GM18867 (cell line): ENCODE measurements around the gene DCP1B.

ENCODE experiments used
- ATAC-seq: cut with Tn5 transposase; IDR thresholded peaks from one replicate; pipeline ENCODE4 v1.9.1; 2021; ENCODE audit warnings: mild to moderate bottlenecking, moderate library complexity; ENCODE audit not compliant: unreplicated experiment

DCP1B gene

DNA sequence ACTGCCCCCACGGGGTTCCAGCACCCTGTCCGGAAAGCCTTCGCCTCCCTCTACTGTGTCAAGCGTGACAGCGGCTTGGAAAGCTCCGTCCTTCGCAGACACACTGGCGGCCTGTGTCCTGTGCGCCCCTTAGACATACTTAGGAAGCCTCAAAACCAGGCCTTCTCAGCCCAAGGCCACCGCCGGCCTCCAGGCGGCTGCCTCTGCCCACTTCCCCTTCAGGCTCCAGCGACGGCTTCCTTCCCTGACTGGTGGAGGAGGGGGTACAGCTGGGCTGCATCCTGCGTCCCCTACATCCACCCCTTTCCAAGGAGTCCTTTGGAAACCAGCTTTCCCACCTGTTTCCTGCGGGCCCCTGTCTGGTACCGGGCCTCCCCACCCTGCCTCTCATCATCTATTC, 83.3 kb downstream of the DCP1B start:
- ATAC-seq = no peak

DNA sequence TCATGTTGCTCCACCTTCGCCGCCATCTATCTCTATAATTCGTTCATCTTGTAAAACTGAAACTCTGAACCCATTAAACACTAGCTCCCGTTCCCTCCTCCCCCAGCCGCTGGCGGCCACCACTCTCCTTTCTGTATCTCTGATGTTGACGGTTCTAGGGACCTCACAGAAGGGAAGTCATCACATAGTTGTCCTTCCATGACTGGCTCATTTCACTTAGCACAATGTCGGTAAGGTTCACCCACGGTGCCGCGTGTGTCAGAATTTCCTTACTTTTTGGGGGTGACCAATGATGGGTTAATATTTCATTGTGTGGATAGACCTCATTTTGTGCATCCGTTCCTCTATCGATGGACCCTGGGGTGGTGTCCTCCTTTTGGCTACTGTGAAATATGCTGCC, 83.8 kb downstream of the DCP1B start:
- ATAC-seq = no peak

DNA sequence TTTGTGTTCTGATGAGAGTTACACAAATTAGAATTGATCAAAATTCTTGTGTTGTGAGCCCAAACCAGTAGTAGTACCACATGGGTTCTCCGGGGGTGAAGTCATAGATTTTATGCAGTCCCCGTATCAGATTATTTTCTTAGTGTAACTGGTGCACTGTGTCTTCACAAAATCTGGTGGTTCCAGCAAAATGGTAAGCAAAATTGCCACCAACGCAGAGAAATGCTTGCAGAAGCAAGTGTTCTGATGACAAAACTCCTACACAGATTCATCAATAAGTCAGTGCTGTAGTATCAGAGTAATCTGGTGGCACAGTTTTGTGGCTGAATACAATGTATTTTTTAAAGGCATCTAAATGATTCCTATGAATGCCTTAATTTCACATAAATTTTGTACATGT, 84.5 kb downstream of the DCP1B start:
- no peak for ATAC-seq

- ATAC-seq = no peak
Observed at GRCh38 chr12:1919284-1919683, 85.0 kb downstream of the DCP1B start.

GRCh38 chr12:1918884-1919236, 85.4 kb downstream of the DCP1B start:
- ATAC-seq = no peak

DNA sequence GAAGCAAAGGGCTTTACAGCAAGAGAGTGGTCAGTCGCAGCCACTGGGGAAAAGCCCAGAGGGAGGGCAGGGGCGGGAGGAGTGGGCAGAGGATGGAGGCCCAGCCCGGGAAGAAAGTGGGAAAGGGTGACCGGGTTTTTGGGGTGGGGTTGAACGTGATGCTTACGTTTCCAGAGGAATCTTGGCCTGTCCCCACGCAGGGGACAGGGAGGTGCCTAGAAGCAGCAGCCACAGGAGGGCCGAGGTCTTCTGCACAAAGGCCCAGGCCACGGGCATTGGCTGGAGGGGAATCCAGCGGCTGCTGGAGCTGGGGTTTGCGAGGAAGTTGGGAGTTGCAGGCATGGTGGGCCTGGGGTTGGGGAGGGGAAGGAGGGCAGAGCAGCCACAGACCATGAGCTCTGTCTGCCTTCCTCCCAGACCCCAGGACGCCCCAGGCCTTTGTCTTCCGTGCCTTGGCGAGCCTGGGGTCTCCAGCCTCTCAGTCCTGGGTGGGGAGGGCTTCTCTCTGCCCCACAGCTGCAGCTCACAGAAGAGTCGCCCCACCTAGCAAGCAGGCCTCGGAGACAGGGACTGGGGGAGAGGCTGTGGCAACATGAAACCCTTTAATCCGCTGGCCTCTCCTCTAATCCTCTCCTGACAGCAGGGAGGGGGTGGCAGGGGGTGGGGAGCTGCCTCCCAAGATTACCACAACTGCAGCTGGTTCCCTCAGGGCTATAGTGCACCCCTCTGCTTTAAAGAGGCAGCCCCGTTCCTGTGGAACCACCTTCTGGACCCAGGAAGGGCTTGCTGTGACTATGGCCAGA, 86.0 kb downstream of the DCP1B start, which contains the start of gene CACNA2D4:
Gene CACNA2D4, minus strand, starts transcription at position 572 of the 803 bp plus-strand sequence. Its CDS starts 179 bp downstream, at position 393.
- no peak for ATAC-seq

GRCh38 chr12:1917172-1918070, 86.8 kb downstream of the DCP1B start:
- no peak for ATAC-seq

- ATAC-seq = no peak
Observed at GRCh38 chr12:1916371-1917171, 87.7 kb downstream of the DCP1B start.

DNA sequence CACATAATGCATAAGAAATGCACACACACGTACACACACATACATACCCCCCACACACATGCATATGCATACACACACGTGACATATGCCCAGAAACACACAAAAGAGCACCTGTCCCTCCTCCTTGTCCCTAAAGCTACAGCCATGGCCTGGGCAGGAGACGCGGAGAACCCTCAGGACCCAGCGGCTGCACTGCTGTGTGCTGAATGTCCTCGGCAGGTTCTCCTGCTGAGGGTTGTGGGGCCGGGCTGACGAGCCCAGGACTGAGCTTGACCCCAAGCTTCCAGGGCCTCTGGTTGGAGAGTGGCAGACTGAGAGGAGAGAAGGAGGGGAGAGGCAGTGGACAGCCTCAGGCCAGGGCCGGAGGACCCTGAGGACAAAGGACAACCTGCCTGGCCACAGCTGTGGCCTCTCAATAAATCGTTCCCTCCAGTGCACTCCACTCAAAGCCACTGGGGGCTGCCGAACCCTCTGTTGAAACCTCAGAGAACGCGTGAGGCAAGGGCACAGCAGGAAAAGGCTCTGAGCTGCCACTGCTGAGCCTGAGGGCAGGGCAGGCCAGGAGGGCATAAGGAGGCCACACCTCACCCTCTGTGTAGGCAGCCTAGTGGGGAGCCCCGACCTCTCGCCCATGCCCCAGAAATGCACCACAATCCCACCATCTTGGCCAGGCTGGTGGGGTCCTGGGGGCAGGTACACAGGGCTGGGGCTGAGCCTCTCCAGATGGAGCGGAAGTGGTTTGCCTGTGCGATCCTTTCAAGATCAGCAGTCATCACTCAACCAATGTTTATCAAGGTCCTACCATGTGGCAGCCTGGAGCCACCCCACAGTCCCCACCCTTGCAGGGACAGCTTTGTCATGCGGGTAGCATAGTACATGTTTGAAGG, 88.9 kb downstream of the DCP1B start:
- ATAC-seq = no peak

DNA sequence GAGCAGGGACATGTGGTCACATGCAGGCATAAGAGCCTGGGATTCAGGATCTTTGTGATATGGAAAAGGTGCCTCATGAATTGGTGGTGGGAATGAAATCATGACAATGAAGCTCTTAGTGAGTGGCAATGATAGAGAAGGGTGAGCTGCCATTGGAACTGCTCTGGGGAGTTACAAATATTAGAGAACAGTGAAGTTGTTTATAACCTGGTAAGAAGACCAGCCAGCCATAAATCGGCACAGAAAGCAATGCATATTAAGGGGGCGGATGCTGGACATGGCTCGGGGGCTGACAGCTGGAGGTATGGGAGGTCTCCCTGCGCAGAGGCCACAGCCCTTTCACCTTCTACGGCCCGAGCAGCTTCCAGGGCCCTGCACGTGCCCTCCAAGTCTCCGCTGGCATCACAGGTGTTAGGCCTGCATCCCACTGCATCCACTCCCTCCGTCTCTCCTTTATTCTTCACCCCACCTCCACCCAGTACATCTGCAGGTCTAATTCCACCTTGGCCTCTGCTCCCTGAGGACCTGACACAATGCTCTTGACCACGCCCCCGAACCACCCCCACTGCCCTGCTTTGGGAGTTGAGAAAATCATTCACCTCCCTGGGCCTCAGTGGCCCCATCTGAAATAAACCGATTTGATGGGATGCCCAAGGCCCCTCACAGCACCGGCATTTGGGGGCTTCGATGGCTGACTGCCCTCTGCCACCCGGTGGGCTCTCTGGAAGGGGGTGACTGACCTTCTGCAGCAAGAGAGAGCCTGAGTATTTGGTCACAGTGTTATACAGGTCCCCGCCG, 89.9 kb downstream of the DCP1B start:
- no peak for ATAC-seq

DNA sequence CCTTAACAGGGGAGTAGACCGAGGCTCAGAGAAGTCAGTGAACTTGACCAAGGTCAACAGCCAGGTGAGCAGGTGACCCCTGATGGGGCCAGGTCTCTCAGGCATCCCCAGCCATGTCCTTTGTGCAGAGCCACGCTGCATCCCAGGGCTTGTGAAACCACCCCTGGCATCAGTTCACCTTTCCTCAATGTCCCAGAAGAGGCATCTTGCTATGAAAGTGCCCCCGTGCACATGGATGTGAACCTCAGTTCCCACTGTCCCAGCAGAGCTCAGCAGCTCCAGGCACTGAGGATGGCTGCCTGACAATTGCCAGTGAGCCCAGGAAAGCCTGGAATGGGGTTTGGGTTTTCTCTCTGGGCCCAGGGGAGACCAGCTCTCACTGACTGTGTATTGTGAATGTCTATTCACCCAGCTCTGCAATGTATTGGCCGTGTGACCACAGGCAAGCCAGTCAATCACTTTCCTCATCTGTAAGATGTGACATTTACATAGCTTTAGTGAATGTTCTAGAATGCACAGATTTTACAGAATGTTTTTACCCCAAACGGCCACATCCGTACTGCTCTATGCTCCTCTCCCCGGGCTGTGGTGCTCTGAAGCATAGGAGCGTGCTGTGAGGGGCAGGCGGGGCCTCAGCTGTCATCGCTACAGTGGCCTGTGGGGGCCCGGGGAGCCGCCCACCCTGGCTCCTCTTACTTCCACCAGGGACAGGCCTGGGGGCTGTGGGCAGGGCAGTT, 90.7 kb downstream of the DCP1B start:
- no peak for ATAC-seq

GRCh38 chr12:1912580-1913376, 91.5 kb downstream of the DCP1B start:
- no peak for ATAC-seq

DNA sequence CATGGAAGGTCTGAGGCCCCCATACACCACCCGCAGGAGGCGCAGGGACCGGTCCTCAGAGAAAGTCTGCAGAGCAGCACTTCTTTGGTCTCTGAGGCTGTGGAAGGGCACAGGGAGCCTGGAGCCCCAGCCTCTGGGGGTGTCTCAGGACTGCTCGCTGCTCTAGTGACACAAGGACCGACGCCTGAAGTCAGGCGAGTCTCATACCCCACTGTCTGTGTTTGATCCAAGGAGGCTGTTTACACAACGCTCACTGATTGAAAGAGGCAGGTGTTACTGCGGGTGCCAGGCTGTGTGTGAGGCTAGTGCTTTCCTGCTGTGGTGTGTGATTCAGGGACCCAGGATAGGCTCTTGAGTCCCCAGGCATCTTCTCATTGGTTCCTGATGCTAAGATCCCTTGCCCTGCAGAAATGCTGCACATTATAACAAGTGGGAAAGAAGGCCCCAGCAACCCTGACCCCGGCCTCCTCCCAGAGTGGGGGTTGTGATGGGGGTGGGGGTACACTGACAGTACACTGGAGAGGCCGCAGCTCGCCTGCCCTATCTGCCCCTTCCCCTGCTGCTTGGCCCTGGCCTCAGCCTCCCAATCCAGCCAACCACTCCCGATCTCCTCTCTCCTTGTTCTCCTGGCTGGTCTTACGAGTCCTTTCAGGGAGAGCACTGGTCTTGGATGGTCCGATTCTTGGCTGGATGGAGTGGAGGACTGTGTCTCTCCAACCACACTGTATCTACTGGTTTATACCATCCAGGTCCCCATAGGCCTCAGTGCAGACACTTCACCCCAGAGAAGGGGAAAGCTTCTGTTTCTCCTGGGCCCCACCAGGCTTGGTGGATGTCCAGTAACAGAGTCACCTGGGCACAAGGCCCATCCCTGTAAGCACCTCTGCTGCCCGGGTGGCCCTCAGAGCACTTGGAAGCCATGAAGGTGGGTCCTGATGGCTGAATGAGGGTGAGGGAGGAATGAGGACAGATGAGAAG, 92.4 kb downstream of the DCP1B start:
- ATAC-seq = no peak

- ATAC-seq = no peak
Observed at GRCh38 chr12:1910468-1910867, 93.8 kb downstream of the DCP1B start.

DNA sequence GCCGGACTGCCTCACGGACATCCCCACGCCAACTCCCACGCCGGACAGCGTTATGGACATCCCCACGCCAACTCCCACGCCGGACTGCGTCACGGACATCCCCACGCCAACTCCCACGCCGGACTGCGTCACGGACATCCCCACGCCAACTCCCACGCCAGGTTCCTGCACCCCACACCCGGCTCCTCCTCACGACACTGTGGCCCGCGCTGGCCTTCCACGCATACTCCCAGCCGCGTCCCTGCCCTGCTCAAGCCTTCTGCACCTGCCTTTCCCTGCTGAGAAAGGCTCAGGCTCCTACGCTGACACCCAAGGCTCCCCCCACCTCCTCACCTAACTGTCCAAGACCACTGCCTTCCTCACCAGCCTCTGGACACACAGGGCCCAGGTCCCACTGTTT, 95.5 kb downstream of the DCP1B start:
- ATAC-seq = no peak
